ENCODE results near the gene NEO1. TPM values are rescaled to one million over a fixed set of nuclear protein-coding genes. Genes with fewer than 3 reads are reported as not detected.

NEO1 gene
- total and polyA plus RNA-seq, 9 of the 15 experiments (the other 6 are each of a cell fraction or from before 2014, with no cell fraction given), result 0.08 to 1.7 (median 0.48) TPM

- no peak for TF ChIP-seq ZMIZ1 (IDR thresholded peaks at IDR 0.05; ENCODE audit: low read depth in 2 of 2, low read length in 2 of 2)
- TF ChIP-seq ZNF668 (CRISPR knock-in tag; IDR thresholded peaks at IDR 0.05), result no peak
These were observed 230.5 kb downstream of the NEO1 start (continued) for GRCh38 chr15:73282567-73283365.

GRCh38 chr15:73283366-73283962, 231.2 kb downstream of the NEO1 start:
- CTCF ChIA-PET (ENCODE audit: low intra/inter-chr PET ratio), result interaction anchor here (0.7 to 1.8 kb wide), 3 partner anchors 354 to 421 kb away, joined by 3 to 7 read pairs (median 3); no protein-coding TSS in a partner anchor
- ATAC-seq (no peak), DNase-seq (ENCODE audit: extremely low read depth in 1 of 4, low spot score in 3 of 4) (no peak), FAIRE-seq (no peak)
- Histone ChIP-seq H3K79me2 (ENCODE audit: control insufficient read depth, insufficient read depth, low read length) (no peaks in the 10 kb centered on the region), H3K27me3 (ENCODE audit: control insufficient read depth in 2 of 2, insufficient read depth in 2 of 2, low read length in 2 of 2) (peaks cover 12 to 19% of the 10 kb centered on the region in 2 experiments), H3K4me1 (replicated peaks in 1 of 2; ENCODE audit: control insufficient read depth in 2 of 2, insufficient read depth in 2 of 2, low read length in 2 of 2) (no peaks in the 10 kb centered on the region), H3K4me3 (no peak overlapping the region), H4K20me1 (replicated peaks; ENCODE audit: control insufficient read depth, insufficient read depth, low read length) (no peaks in the 10 kb centered on the region), H2AFZ (ENCODE audit: low read depth, low read length) (no peak overlapping the region), H3K36me3 (ENCODE audit: control insufficient read depth, insufficient read depth, low read length) (no peaks in the 10 kb centered on the region), H3K9ac (ENCODE audit: insufficient read depth in 1 of 2, low read depth in 2 of 2, low read length in 2 of 2) (no peak overlapping the region), H3K4me2 (ENCODE audit: insufficient read depth, low read length) (no peak overlapping the region), H3K27ac (ENCODE audit: extremely low read depth, low read depth, low read length) (no peak overlapping the region), H3K9me1 (ENCODE audit: control insufficient read depth, insufficient read depth, low read length) (no peaks in the 10 kb centered on the region), H3K9me3 (replicated peaks; ENCODE audit: control insufficient read depth, insufficient read depth, low read depth, low read length) (no peaks in the 10 kb centered on the region)
- BruUV-seq (replicated peaks), result no TSS peak
- WGBS (ENCODE audit: insufficient coverage, low coverage, missing lambda C conversion rate), result 0% methylated on average over 2 of the region's 2 CpGs
- intact Hi-C loops (cut with micrococcal nuclease) (no loop called here), in situ Hi-C loops (cut with MboI) (no loop called here)
- POLR2A ChIA-PET, result interaction anchor here (0.9 kb wide), 1 partner anchor 14 kb away, joined by 3 read pairs; no protein-coding TSS in a partner anchor
- TF ChIP-seq FOXM1 (IDR thresholded peaks at IDR 0.05; ENCODE audit: low read depth) (no peak), FOXM1 (CRISPR knock-in tag; IDR thresholded peaks at IDR 0.05; ENCODE audit: low read depth) (no peak), ZSCAN29 (IDR thresholded peaks at IDR 0.05) (no peak), SMARCE1 (IDR thresholded peaks at IDR 0.05) (no peak), MIER1 (IDR thresholded peaks at IDR 0.05; ENCODE audit: low read depth) (no peak), FOXJ3 (CRISPR knock-in tag; IDR thresholded peaks at IDR 0.05) (no peak), FOXK1 (CRISPR knock-in tag; IDR thresholded peaks at IDR 0.05; ENCODE audit: borderline replicate concordance) (no peak), RUNX1 (IDR thresholded peaks at IDR 0.05; ENCODE audit: low read depth) (no peak), ZNF655 (CRISPR knock-in tag; IDR thresholded peaks at IDR 0.05) (no peak), ZNF77 (CRISPR knock-in tag; IDR thresholded peaks at IDR 0.05) (no peak), USF1 (CRISPR knock-in tag; IDR thresholded peaks at IDR 0.05) (no peak), NFE2 (IDR thresholded peaks at IDR 0.05; ENCODE audit: low read depth) (no peak), ASH1L (IDR thresholded peaks at IDR 0.05; ENCODE audit: borderline replicate concordance, low read depth, partially characterized antibody) (no peak)
